OCI-LY3 (cell line): ENCODE results near the gene HTR2B.

ENCODE experiments used
- H2AFZ ChIP-seq: fragments of 200-600, 300-600 bp; shearing (Covaris generic); 2 replicates; pipeline ENCODE4 v1.6.0; 2014; ENCODE audit warnings: antibody characterized with exemption, low read depth, low read length
- H3K27ac ChIP-seq: fragments of 200-600, 300-600 bp; sonication (generic); 2 replicates; pipeline ENCODE4 v1.5.1; 2014; ENCODE audit warnings: mild to moderate bottlenecking, low read length, moderate library complexity, mixed read lengths
- H3K27me3 ChIP-seq: fragments of 200-600, 300-600 bp; sonication (generic); 2 replicates; pipeline ENCODE4 v1.6.1; 2014; ENCODE audit warnings: low read depth, low read length, mixed read lengths
- H3K36me3 ChIP-seq: fragments of 200-600, 300-600 bp; sonication (generic); replicated peaks from 2 replicates; pipeline ENCODE3; 2014; ENCODE audit warnings: low read depth, low read length, mixed read lengths
- H3K4me1 ChIP-seq: fragments of 300-600, 200-600 bp; sonication (generic); 2 replicates; pipeline ENCODE4 v1.6.1; 2014; ENCODE audit warnings: low read length, mixed read lengths
- H3K4me2 ChIP-seq: fragments of 200-600, 300-600 bp; sonication (generic); 2 replicates; pipeline ENCODE4 v1.6.1; 2014; ENCODE audit warnings: low read length, mixed read lengths
- H3K4me3 ChIP-seq: fragments of 300-600, 200-600 bp; sonication (generic); 2 replicates; pipeline ENCODE4 v1.5.1; 2014; ENCODE audit warnings: antibody characterized with exemption, mild to moderate bottlenecking, low read length, moderate library complexity
- H3K79me2 ChIP-seq: fragments of 300-600, 200-600 bp; shearing (Covaris generic); 2 replicates; pipeline ENCODE4 v1.6.1; 2014; ENCODE audit warnings: mild to moderate bottlenecking, low read length, mixed read lengths
- H3K9ac ChIP-seq: fragments of 300-600, 200-600 bp; shearing (Covaris generic); 2 replicates; pipeline ENCODE4 v1.6.0; 2014; ENCODE audit warnings: mild to moderate bottlenecking, low read length, moderate library complexity
- H3K9me3 ChIP-seq: fragments of 200-600, 300-600 bp; shearing (Covaris generic); 2 replicates; pipeline ENCODE4 v1.6.1; 2014; ENCODE audit warnings: low read length, mixed read lengths; ENCODE audit not compliant: insufficient read depth
- H4K20me1 ChIP-seq: fragments of 200-600, 300-600 bp; sonication (generic); 2 replicates; pipeline ENCODE4 v1.6.1; 2016; ENCODE audit warnings: low read length, mixed read lengths; ENCODE audit not compliant: insufficient read depth
- EZH2phosphoT487 ChIP-seq: fragments of 200-600 bp; shearing (Covaris generic); IDR thresholded peaks from 2 replicates; pipeline ENCODE4 v1.6.1; 2018; ENCODE audit warnings: antibody characterized with exemption, mixed run types, low read depth
- TF ChIP-seq, protein P1 (sequence below): fragments of 200-600, 300-600 bp; sonication (generic); IDR thresholded peaks from 2 replicates; pipeline ENCODE4 v1.5.1; 2014; ENCODE audit warnings: antibody characterized with exemption, low read length, low read depth

The HTR2B gene

DNA sequence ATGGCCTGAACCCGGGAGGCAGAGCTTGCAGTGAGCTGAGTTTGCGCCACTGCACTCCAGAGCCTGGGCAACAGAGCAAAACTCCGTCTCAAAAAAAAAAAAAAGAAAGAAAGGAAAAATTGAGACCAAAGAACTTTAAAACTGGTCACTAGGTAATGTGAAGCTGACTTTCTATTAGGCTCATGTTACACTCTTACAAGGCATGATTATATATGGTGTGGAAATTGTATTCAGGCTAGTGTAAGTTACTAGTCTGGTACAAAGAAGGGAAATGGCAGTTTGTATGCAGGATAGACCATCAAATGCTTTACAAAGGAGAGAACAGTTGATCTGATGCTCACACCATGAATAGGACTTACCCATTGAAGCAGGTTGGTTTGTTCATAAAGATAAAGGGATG is 38.2 kb upstream of the HTR2B start:
- TF ChIP-seq, protein P1, sequence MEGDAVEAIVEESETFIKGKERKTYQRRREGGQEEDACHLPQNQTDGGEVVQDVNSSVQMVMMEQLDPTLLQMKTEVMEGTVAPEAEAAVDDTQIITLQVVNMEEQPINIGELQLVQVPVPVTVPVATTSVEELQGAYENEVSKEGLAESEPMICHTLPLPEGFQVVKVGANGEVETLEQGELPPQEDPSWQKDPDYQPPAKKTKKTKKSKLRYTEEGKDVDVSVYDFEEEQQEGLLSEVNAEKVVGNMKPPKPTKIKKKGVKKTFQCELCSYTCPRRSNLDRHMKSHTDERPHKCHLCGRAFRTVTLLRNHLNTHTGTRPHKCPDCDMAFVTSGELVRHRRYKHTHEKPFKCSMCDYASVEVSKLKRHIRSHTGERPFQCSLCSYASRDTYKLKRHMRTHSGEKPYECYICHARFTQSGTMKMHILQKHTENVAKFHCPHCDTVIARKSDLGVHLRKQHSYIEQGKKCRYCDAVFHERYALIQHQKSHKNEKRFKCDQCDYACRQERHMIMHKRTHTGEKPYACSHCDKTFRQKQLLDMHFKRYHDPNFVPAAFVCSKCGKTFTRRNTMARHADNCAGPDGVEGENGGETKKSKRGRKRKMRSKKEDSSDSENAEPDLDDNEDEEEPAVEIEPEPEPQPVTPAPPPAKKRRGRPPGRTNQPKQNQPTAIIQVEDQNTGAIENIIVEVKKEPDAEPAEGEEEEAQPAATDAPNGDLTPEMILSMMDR: no peak
- TF ChIP-seq EZH2phosphoT487: no peak
- Histone ChIP-seq H2AFZ (no peak overlapping the region), H3K9ac (no peak overlapping the region), H3K27me3 (no peaks in the 10 kb centered on the region), H3K79me2 (no peaks in the 10 kb centered on the region), H3K36me3 (peaks cover 11% of the 10 kb centered on the region), H3K27ac (no peak overlapping the region), H3K4me3 (no peak overlapping the region), H3K4me1 (no peaks in the 10 kb centered on the region), H3K4me2 (no peak overlapping the region), H4K20me1 (no peaks in the 10 kb centered on the region), H3K9me3 (no peaks in the 10 kb centered on the region)

DNA sequence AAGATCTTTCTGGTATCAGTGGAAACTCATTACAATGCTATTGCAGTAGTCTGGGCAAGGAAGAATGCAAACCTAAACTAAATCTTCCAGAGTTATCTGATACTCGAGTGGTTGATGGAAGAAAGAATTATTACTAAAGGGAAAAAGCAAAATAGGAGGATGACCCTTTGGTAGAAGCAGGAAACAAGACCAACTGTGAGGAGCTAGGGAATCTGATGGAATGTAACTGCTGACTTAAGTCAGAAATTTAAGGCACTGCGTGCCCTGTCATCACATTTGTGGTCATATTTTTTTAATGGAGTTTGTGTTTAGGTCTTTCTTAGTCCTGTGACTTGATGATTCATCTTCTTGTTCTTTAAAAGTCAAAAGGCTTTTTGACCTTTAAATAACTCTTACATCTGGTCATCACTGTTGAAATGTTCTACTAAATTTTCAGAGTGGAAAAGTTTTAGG is 37.1 kb upstream of the HTR2B start:
- TF ChIP-seq, protein P1: no peak
- TF ChIP-seq EZH2phosphoT487: no peak
- H3K4me2 ChIP-seq: no peak overlapping the region
- H3K27ac ChIP-seq: no peak overlapping the region

DNA sequence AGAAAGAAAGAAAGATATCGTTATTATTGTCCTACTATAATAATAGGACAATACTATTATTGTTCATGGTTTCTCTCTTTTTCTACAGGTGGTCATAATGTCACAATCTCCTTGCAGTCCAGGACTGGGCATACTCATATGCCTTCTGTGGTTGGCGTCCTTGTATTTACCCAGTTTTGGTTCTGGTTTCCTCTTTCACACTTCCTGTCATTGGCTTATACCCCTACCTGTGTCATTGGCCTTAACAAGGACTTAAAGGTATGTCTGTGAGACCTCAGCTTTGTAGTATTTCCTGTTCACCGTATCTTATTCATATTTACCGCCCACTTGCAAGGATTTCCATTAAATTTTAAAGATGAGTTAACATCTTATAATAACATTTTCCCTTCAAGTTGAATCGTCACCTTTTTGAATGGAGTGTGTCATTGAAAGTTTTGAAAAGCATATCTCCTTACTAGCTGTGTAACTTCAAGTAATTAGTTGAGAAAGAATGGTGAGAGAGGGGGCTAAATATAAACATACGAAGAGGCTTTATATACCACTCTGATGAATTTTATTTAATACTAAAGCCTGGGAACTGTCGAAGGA is 36.5 kb upstream of the HTR2B start:
- Histone ChIP-seq H3K27me3 (no peaks in the 10 kb centered on the region), H3K27ac (no peak overlapping the region), H3K4me1 (no peaks in the 10 kb centered on the region), H3K9me3 (no peaks in the 10 kb centered on the region), H3K36me3 (peaks cover 3% of the 10 kb centered on the region), H3K4me3 (no peak overlapping the region), H2AFZ (no peak overlapping the region), H3K79me2 (no peaks in the 10 kb centered on the region), H4K20me1 (no peaks in the 10 kb centered on the region), H3K4me2 (no peak overlapping the region), H3K9ac (no peak overlapping the region)
- no peak for TF ChIP-seq EZH2phosphoT487
- TF ChIP-seq, protein P1: no peak

More for the DNA sequence above, 37.1 kb upstream of the HTR2B start:
- Histone ChIP-seq H4K20me1 (no peaks in the 10 kb centered on the region), H3K9ac (no peak overlapping the region), H3K9me3 (no peaks in the 10 kb centered on the region), H3K36me3 (peaks cover 5% of the 10 kb centered on the region), H3K27me3 (no peaks in the 10 kb centered on the region), H3K4me1 (no peaks in the 10 kb centered on the region), H2AFZ (no peak overlapping the region), H3K79me2 (no peaks in the 10 kb centered on the region), H3K4me3 (no peak overlapping the region)

DNA sequence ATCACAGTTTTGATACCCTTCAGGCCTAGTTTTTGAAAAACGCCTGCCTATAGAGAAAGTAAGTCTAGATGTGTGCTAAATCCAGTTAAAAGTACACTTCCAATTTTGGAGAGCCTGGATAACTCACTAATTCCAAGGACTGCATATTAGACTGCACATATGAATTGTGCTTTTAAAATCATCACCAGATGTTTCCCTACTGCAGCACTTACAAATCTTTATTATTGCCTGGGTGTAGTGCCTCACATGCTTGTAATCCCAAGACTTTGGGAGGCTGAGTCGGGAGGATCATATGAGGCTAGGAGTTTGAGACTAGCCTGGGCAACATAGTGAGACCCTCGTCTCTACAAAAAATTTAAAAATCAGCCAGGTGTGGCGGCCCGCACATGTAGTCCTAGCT is 35.9 kb upstream of the HTR2B start:
- Histone ChIP-seq H3K36me3 (peaks cover 3% of the 10 kb centered on the region), H3K4me2 (no peak overlapping the region)

More for the DNA sequence above, 35.9 kb upstream of the HTR2B start:
- Histone ChIP-seq H3K9me3 (no peaks in the 10 kb centered on the region), H3K27me3 (no peaks in the 10 kb centered on the region), H3K4me1 (no peaks in the 10 kb centered on the region), H4K20me1 (no peaks in the 10 kb centered on the region), H3K4me3 (no peak overlapping the region), H3K9ac (no peak overlapping the region), H3K27ac (no peak overlapping the region), H2AFZ (no peak overlapping the region), H3K79me2 (no peaks in the 10 kb centered on the region)
- TF ChIP-seq EZH2phosphoT487: no peak
- TF ChIP-seq, protein P1: no peak
